Astrocyte (in vitro differentiated cells and primary cell): ENCODE measurements around the gene SNRPA.

Source experiments
- EZH2 ChIP-seq: IDR thresholded peaks from 2 replicates; pipeline ENCODE4 v1.6.1; 2012; ENCODE audit warnings: mild to moderate bottlenecking, low read length, inconsistent platforms; ENCODE audit not compliant: insufficient read depth
- TF ChIP-seq, protein P1 (sequence below): IDR thresholded peaks from 2 replicates; pipeline ENCODE4 v1.5.1; 2011; ENCODE audit warnings: low read depth, mild to moderate bottlenecking, inconsistent platforms, low read length, moderate library complexity; ENCODE audit not compliant: insufficient read depth

DNA sequence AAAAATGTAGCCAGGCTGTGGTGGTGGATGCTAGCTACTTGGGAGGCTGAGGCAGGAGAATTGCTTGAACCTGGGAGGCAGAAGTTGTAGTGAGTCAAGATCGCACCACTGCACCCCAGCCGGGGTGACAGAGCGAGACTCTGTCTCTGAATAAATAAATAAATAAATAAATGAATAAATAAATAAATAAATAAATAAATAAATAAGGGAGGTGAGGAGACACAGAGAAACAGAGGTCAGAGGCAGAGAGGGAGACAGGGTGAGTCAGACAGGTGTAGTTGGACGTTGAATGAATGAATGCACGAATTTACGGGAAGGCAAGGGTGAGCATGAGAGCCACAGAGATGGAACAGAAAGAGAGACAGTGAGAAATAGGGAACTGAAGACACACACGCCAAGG lies 30.1 kb downstream of the SNRPA start:
- TF ChIP-seq, protein P1, sequence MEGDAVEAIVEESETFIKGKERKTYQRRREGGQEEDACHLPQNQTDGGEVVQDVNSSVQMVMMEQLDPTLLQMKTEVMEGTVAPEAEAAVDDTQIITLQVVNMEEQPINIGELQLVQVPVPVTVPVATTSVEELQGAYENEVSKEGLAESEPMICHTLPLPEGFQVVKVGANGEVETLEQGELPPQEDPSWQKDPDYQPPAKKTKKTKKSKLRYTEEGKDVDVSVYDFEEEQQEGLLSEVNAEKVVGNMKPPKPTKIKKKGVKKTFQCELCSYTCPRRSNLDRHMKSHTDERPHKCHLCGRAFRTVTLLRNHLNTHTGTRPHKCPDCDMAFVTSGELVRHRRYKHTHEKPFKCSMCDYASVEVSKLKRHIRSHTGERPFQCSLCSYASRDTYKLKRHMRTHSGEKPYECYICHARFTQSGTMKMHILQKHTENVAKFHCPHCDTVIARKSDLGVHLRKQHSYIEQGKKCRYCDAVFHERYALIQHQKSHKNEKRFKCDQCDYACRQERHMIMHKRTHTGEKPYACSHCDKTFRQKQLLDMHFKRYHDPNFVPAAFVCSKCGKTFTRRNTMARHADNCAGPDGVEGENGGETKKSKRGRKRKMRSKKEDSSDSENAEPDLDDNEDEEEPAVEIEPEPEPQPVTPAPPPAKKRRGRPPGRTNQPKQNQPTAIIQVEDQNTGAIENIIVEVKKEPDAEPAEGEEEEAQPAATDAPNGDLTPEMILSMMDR, result no peak
- no peak for TF ChIP-seq EZH2
